ENCODE measurements around the gene ADAMTS16.
A peak's percentile ranks its signal among the peaks of the same experiment; 100 is the strongest.

The ADAMTS16 gene

GRCh38 chr5:5352675-5353074 is 212.5 kb downstream of the ADAMTS16 start:
- DNase-seq, result no peak

- DNase-seq, result no peak
Observed at GRCh38 chr5:5353681-5354080, 213.6 kb downstream of the ADAMTS16 start.

- DNase-seq, result no peak
Observed at GRCh38 chr5:5356765-5357164, 216.6 kb downstream of the ADAMTS16 start.

DNA sequence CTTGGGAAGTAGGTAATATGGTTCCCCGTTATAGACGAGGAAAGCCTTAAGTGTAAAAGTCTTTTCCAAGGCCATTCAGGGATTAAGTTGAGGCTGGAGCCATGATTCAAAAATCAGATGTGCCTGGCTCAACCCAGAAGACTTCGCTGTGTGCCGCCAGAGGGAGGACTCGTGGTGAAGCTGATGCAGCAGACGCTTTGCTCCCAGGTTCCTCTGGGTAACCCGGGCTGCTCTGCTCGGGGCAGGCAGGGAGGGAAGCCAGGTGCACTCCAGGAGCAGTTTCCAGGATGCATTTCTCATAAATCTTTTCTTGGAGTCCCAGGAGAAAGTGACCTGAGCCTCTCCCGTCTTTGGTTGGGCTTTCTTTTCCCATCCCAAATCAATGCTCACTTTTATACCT is 219.5 kb downstream of the ADAMTS16 start:
- DNase-seq, result no peak

GRCh38 chr5:5360363-5360940 is 220.3 kb downstream of the ADAMTS16 start:
- DNase-seq, result no peak

- DNase-seq, result peak; percentile 83
Observed at GRCh38 chr5:5360941-5361520, 220.9 kb downstream of the ADAMTS16 start.

DNA sequence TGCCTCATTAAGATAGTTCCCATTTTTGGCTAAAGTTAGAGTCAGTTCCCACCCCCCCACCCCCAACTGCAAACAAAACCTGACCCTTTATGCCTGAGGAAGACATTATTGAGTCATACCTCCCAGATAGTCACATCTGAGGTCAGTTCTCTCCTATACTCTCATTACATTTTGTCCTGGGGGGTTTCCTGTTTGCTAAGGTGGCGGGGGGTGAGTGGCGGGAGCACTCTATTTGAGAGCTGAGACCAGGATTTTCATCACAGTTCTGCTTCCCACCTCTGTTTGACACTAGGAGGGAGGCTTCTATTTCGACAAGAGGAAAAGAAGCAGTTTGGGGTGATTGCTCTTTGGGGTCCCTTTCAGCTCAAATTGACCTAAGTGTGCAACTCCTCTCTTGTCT is 222.9 kb downstream of the ADAMTS16 start:
- DNase-seq, result no peak

DNA sequence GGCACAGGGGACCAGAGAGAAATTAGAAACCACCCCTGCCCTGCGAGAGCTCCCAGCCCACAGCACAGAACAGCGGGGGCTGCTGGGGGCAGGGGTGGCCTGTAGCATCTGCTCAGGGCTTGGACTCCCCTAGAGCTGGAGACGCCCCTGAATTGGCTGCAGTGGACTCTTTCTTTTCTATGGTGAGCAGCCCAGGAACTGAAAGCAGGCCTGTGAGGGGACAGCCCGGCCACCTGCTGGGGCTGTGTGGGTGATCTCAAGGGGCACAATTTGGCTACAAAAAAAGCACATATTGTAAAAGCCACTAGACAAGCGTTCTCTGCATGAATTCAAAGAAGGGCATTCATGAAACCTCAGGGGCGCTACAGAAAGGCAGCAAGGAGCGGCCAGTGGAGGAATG is 224.8 kb downstream of the ADAMTS16 start:
- DNase-seq, result no peak

- DNase-seq, result no peak
Observed at GRCh38 chr5:5367739-5368138, 227.6 kb downstream of the ADAMTS16 start.

- no peak for DNase-seq
Observed at GRCh38 chr5:5369051-5369605, 229.0 kb downstream of the ADAMTS16 start.
